Measurements from ENCODE around the gene VPS11. TPM values are rescaled to one million over a fixed set of nuclear protein-coding genes. Genes with fewer than 3 reads are reported as not detected.

The VPS11 gene
- total RNA-seq, 1 experiment from 2014 or later: 18.6 TPM

- Histone ChIP-seq H3K9ac (ENCODE audit: extremely low read depth, insufficient read length, low read length) (no peak overlapping the region), H3K79me2 (ENCODE audit: insufficient read depth, low read length) (no peaks in the 10 kb centered on the region), H4K91ac (ENCODE audit: insufficient read length, low read depth, low read length) (no peak overlapping the region), H4K8ac (replicated peaks; ENCODE audit: insufficient read length, low read depth, low read length) (no peak overlapping the region), H4K20me1 (ENCODE audit: control insufficient read depth, insufficient read depth, insufficient read length) (no peaks in the 10 kb centered on the region), H3K4ac (ENCODE audit: low read depth, low read length) (no peak overlapping the region), H3K27me3 (ENCODE audit: insufficient read depth, low read length) (peaks cover 5% of the 10 kb centered on the region; the same call in 1 of the 2 replicates), H4K5ac (ENCODE audit: insufficient read length, low read depth, low read length) (no peak overlapping the region), H3K4me1 (ENCODE audit: insufficient read depth, low read length) (peaks cover 5% of the 10 kb centered on the region; the same call in 1 of the 2 replicates), H3K23ac (ENCODE audit: insufficient read length, low read depth, low read length) (no peak overlapping the region), H3K23me2 (ENCODE audit: insufficient read length, low read depth, low read length, poor library complexity, severe bottlenecking) (peaks cover 6% of the 10 kb centered on the region), H3K4me2 (ENCODE audit: insufficient read depth, insufficient read length, low read length) (no peak overlapping the region), H3K27ac (ENCODE audit: insufficient read length, low read depth, low read length) (no peak overlapping the region), H3T11ph (ENCODE audit: low read length) (no peak overlapping the region), H3K56ac (ENCODE audit: insufficient read length, low read depth, low read length) (no peak overlapping the region), H2BK20ac (ENCODE audit: low read depth, low read length, poor library complexity, severe bottlenecking) (no peak overlapping the region), H2AFZ (ENCODE audit: low read length) (no peak overlapping the region), H2BK5ac (ENCODE audit: insufficient read length, low read length) (no peak overlapping the region), H2BK15ac (ENCODE audit: low read depth, low read length) (no peak overlapping the region), H2BK12ac (ENCODE audit: insufficient read length, low read depth, low read length) (no peak overlapping the region), H2BK120ac (ENCODE audit: low read depth, low read length, poor library complexity, severe bottlenecking) (no peak overlapping the region), H3K18ac (ENCODE audit: insufficient read length, low read depth, low read length) (no peak overlapping the region), H3K79me1 (ENCODE audit: insufficient read depth, low read depth, low read length, poor library complexity, severe bottlenecking) (no peaks in the 10 kb centered on the region), H2AK5ac (ENCODE audit: insufficient read length, low read length) (no peak overlapping the region), H3K14ac (ENCODE audit: insufficient read depth, low read length) (no peak overlapping the region), H3K9me3 (ENCODE audit: control insufficient read depth, low read depth, low read length) (no peaks in the 10 kb centered on the region)
- TF ChIP-seq CTCF (conservative IDR thresholded peaks at IDR 0.05): no peak
- H3K36me3 Mint-ChIP-seq (ENCODE audit: insufficient read depth in 1 of 3, low read depth in 3 of 3): no peaks in the 10 kb centered on the region; a peak in 2 of 7 replicates
- peaks cover 12% of the 10 kb centered on the region for H3K27me3 Mint-ChIP-seq (ENCODE audit: low read depth)
- no peak overlapping the region; a peak in 2 of 7 replicates for H3K27ac Mint-ChIP-seq
- no CpG with 5 or more reads among the region's 12 CpGs for WGBS (ENCODE audit: extremely low coverage, insufficient read length, low lambda C conversion rate)
- no peaks in the 10 kb centered on the region; a peak in 1 of 5 replicates for H3K9me3 Mint-ChIP-seq
- no peak for DNase-seq
- H3K4me3 Mint-ChIP-seq: no peak overlapping the region
- peaks cover 17 to 28% of the 10 kb centered on the region in 2 experiments for H3K4me1 Mint-ChIP-seq
Measured at GRCh38 chr11:119112314-119113020, 44.8 kb downstream of the VPS11 start.

All from H9 (cell line).